Large intestine (tissue), 12 donors: ENCODE results near the gene C17orf78. TPM values are rescaled to one million over a fixed set of nuclear protein-coding genes. Genes with fewer than 3 reads are reported as not detected.
"Not testable (repeated sequence)": the region's sequence is repeated elsewhere in the genome, so short reads cannot be mapped to it uniquely, and the experiment has no call there.

Experiments
- DNase-seq, 2 donors: peaks; one replicate each; pipeline versions ENCODE4 v3.0.0 to v3.0.0-alpha.2; 2013
- H3K27ac ChIP-seq: one replicate; pipeline ENCODE4 v1.5.1; 2013; ENCODE audit warnings: low read length
- H3K27me3 ChIP-seq: 2 replicates; pipeline ENCODE4 v1.6.1; 2013; ENCODE audit warnings: low read length; ENCODE audit not compliant: control insufficient read depth, insufficient read depth
- H3K36me3 ChIP-seq: 2 replicates; pipeline ENCODE4 v1.6.1; 2013; ENCODE audit warnings: low read length; ENCODE audit not compliant: control insufficient read depth, insufficient read depth
- H3K4me1 ChIP-seq: one replicate; pipeline ENCODE4 v1.6.1; 2013; ENCODE audit warnings: low read length; ENCODE audit not compliant: control insufficient read depth, insufficient read depth
- H3K4me3 ChIP-seq: one replicate; pipeline ENCODE4 v1.5.1; 2013; ENCODE audit warnings: low read length
- H3K9me3 ChIP-seq: one replicate; pipeline ENCODE4 v1.6.1; 2013; ENCODE audit warnings: mild to moderate bottlenecking, low read depth, low read length, moderate library complexity; ENCODE audit not compliant: control insufficient read depth
- WGBS: methylation state at CpG from one replicate; pipeline ENCODE4 v1.1.5; 2013; ENCODE audit warnings: low lambda C conversion rate; ENCODE audit not compliant: insufficient coverage; 5-methylcytosine and 5-hydroxymethylcytosine counted together
- long read RNA-seq, 11 donors: transcript quantifications; one replicate each; lab custom pipeline, GENCODE V29; 2026
- polyA plus RNA-seq: library from polyadenylated mRNA; unstranded; fragments of 120-200 nt; gene quantifications from one replicate; pipeline ENCODE4 v1.2.1, GENCODE V29; 2013

The C17orf78 gene
- polyA plus RNA-seq, result 6.0 TPM
- long read RNA-seq, donor 1, result 0 reads
- long read RNA-seq, donor 2, result 0 reads
- long read RNA-seq, donor 3, result 0 reads
- long read RNA-seq, donor 4, result 0 reads
- long read RNA-seq, donor 5, result 0 reads
- long read RNA-seq, donor 6, result 0 reads
- long read RNA-seq, donor 7, result 0 reads
- long read RNA-seq, donor 8, partial matches to known transcripts, result 5 of 5 reads
- long read RNA-seq, donor 8, other reads (novel, unspliced or antisense), result 0 of 5 reads
- long read RNA-seq, donor 9, result 0 reads
- long read RNA-seq, donor 10, result 0 reads
- long read RNA-seq, donor 11, result 0 reads

- H3K27ac ChIP-seq, result peak within 1 kb of the TSS; percentile 33
Observed at GRCh38 chr17:37375706-37376105, at the start of gene C17orf78. TSS of gene C17orf78 (plus strand) at chr17:37375985. CDS start at chr17:37376093, 108 bp downstream.

GRCh38 chr17:37327341-37328090 lies 48.3 kb upstream of the C17orf78 start:
- H3K4me3 ChIP-seq, result no peak overlapping the region
- DNase-seq, result no peak
- H3K36me3 ChIP-seq, result peaks cover 17% of the 10 kb centered on the region
- H3K27me3 ChIP-seq, result no peaks in the 10 kb centered on the region
- WGBS, result 50% methylated on average over 1 of the region's 5 CpGs
- no peaks in the 10 kb centered on the region for H3K9me3 ChIP-seq
- H3K27ac ChIP-seq, result no peak overlapping the region
- H3K4me1 ChIP-seq, result no peaks in the 10 kb centered on the region

More at GRCh38 chr17:37375706-37376105, at the start of gene C17orf78:
- Histone ChIP-seq H3K4me1 (peaks cover 9% of the 10 kb centered on the region), H3K9me3 (no peaks in the 10 kb centered on the region), H3K27me3 (no peaks in the 10 kb centered on the region), H3K36me3 (no peaks in the 10 kb centered on the region), H3K4me3 (no peak within 1 kb of the TSS)
- no CpG with 5 or more reads among the region's 7 CpGs for whole genome bisulfite sequencing
- DNase-seq, result peak; percentile 39 to 81

GRCh38 chr17:37338847-37339246 lies 36.9 kb upstream of the C17orf78 start:
- no peaks in the 10 kb centered on the region for H3K9me3 ChIP-seq
- no peaks in the 10 kb centered on the region for H3K27me3 ChIP-seq
- no peak overlapping the region for H3K4me3 ChIP-seq
- H3K36me3 ChIP-seq, result peaks cover 8% of the 10 kb centered on the region
- 60% methylated on average over 1 of the region's 3 CpGs for WGBS
- no peaks in the 10 kb centered on the region for H3K4me1 ChIP-seq
- no peak overlapping the region for H3K27ac ChIP-seq
- no peak for DNase-seq

- Histone ChIP-seq H3K4me3 (no peak overlapping the region), H3K27ac (no peak overlapping the region), H3K4me1 (no peaks in the 10 kb centered on the region), H3K36me3 (peaks cover 8% of the 10 kb centered on the region), H3K27me3 (no peaks in the 10 kb centered on the region), H3K9me3 (no peaks in the 10 kb centered on the region)
- no peak for DNase-seq
- no CpG with 5 or more reads among the region's 3 CpGs for WGBS
Observed at GRCh38 chr17:37339321-37339720, 36.5 kb upstream of the C17orf78 start.

GRCh38 chr17:37340804-37341203 lies 35.0 kb upstream of the C17orf78 start:
- no CpG with 5 or more reads among the region's 2 CpGs for WGBS
- peaks cover 10% of the 10 kb centered on the region for H3K36me3 ChIP-seq
- H3K27me3 ChIP-seq, result no peaks in the 10 kb centered on the region
- no peaks in the 10 kb centered on the region for H3K4me1 ChIP-seq
- no peak overlapping the region for H3K27ac ChIP-seq
- H3K9me3 ChIP-seq, result no peaks in the 10 kb centered on the region
- no peak for DNase-seq
- H3K4me3 ChIP-seq, result no peak overlapping the region

GRCh38 chr17:37342589-37342988 lies 33.2 kb upstream of the C17orf78 start:
- peaks cover 8% of the 10 kb centered on the region for H3K9me3 ChIP-seq
- no peak for DNase-seq
- H3K27ac ChIP-seq, result no peak overlapping the region
- H3K27me3 ChIP-seq, result no peaks in the 10 kb centered on the region
- peaks cover 2% of the 10 kb centered on the region for H3K36me3 ChIP-seq
- H3K4me3 ChIP-seq, result no peak overlapping the region
- H3K4me1 ChIP-seq, result no peaks in the 10 kb centered on the region
- no CpG with 5 or more reads among the region's 2 CpGs for WGBS

DNA sequence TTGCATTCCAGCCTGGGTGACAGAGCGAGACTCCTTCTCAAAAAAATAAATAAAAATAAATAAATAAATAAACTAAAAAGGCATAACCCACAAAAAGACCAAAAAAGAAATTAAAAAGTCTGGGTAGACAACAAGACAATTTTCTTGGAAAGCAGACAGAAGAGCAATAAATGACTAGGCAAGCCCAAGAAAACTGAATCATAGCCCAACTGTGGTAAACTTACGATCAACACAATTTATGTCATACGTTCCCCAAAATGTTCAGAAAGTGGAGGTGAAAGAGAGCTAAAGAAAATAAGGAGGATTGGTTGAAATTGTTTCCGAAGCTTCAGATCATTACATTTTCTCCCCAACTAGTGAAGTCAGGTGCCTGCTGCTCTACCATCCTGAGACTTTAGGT lies 31.3 kb upstream of the C17orf78 start:
- Histone ChIP-seq H3K27me3 (no peaks in the 10 kb centered on the region), H3K36me3 (peaks cover 2% of the 10 kb centered on the region), H3K4me1 (no peaks in the 10 kb centered on the region), H3K9me3 (peaks cover 8% of the 10 kb centered on the region), H3K4me3 (no peak overlapping the region), H3K27ac (no peak overlapping the region)
- DNase-seq, result no peak
- WGBS, result 100% methylated on average over 3 of the region's 4 CpGs

GRCh38 chr17:37346863-37347402 lies 28.9 kb upstream of the C17orf78 start:
- WGBS, result no CpG with 5 or more reads among the region's 8 CpGs
- DNase-seq, result peak; percentile 9 to 55
- peak overlapping the region; percentile 65 for H3K27ac ChIP-seq
- H3K4me1 ChIP-seq, H3K9me3 ChIP-seq, H3K4me3 ChIP-seq, H3K36me3 ChIP-seq, H3K27me3 ChIP-seq: not testable (repeated sequence)

DNA sequence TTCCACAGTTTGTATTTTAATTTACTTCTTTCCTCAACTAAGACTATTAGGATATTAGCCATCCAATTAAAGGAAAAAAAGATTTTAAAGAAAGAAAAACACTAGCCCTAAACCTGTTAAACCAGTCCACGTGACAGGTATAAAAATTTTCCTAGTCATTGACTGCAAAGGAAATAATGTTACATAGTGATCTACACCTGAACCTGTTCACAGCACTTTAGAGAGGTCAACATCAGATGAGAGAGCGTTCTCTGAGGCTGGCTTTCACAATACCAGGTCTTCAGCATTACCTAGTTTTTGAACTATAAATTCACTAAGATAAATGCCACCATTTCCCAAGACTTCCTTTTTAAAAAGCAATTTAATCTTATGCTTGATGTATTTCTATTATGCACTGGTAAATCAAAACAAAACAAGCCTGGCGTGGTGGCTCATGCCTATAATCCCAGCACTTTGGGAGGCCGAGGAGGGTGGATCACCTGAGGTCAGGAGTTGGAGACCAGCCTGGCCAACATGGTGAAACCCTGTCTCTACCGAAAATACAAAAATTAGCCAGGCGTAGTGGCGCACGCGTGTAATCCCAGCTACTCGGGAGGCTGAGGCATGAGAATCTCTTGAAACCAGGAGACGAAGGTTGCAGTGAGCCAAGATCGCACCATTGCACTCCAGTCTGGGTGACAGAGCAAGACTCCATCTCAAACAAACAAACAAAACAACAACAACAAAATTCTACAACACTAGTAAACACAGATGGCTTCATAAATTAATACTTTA lies 18.8 kb upstream of the C17orf78 start:
- H3K27me3 ChIP-seq, H3K4me1 ChIP-seq, H3K4me3 ChIP-seq, H3K9me3 ChIP-seq, H3K36me3 ChIP-seq: not testable (repeated sequence)
- H3K27ac ChIP-seq, result peak overlapping the region; percentile 10
- peak in 1 of 2 donors; percentile 41 for DNase-seq
- 49% methylated on average over 3 of the region's 12 CpGs for WGBS
